Activated B cell treated with CpG ODN at 0.5 μM for 24 hours (primary cell): ENCODE results near the gene TRAP1. TPM values are rescaled to one million over a fixed set of nuclear protein-coding genes. Genes with fewer than 3 reads are reported as not detected.
"Not testable (repeated sequence)": the region's sequence is repeated elsewhere in the genome, so short reads cannot be mapped to it uniquely, and the experiment has no call there.

Experiments used
- ATAC-seq: fragments of 200-7000 bp; cut with Tn5 transposase; one replicate; pipeline ENCODE4 v1.10.0; 2021; ENCODE audit warnings: low read depth, mild to moderate bottlenecking, moderate library complexity
- CTCF ChIA-PET: fragments of 350-600 bp; sonication (Branson Sonifier 250); formaldehyde crosslinking; loops from one replicate; lab custom pipeline; 2021; ENCODE audit warnings: antibody characterized with exemption; lab: Charles Lee
- POLR2A ChIA-PET: fragments of 350-600 bp; sonication (Branson Sonifier 250); formaldehyde crosslinking; loops from one replicate; lab custom pipeline; 2021; ENCODE audit warnings: antibody characterized with exemption; lab: Charles Lee
- DNase-seq: peaks from one replicate; pipeline ENCODE4 v3.0.0; 2022
- H3K27ac Mint-ChIP-seq: one replicate; pipeline ENCODE4 v1.8.0; 2020; ENCODE audit warnings: mixed read lengths
- H3K27me3 Mint-ChIP-seq: one replicate; pipeline ENCODE4 v1.8.0; 2021; ENCODE audit warnings: mixed read lengths
- H3K36me3 Mint-ChIP-seq: one replicate; pipeline ENCODE4 v1.8.0; 2021; ENCODE audit warnings: low read depth, mixed read lengths
- H3K4me1 Mint-ChIP-seq: one replicate; pipeline ENCODE4 v1.8.0; 2021; ENCODE audit warnings: mixed read lengths
- H3K4me3 Mint-ChIP-seq: one replicate; pipeline ENCODE4 v1.8.0; 2020; ENCODE audit warnings: mild to moderate bottlenecking, mixed read lengths
- H3K9me3 Mint-ChIP-seq: one replicate; pipeline ENCODE4 v1.8.0; 2020; ENCODE audit warnings: mixed read lengths
- intact Hi-C: fragments of 100-400 bp; cut with micrococcal nuclease; formaldehyde crosslinking; loops from one replicate; pipeline ENCODE4 v1.15.1; 2024
- total RNA-seq: library from RNA; stranded (reverse); gene quantifications from 2 replicates; pipeline ENCODE4 v1.2.3, GENCODE V29; 2022
- TF ChIP-seq, protein P1 (sequence below): fragments of 200-600 bp; IDR thresholded peaks from one replicate; pipeline ENCODE4 v1.8.0; 2022; ENCODE audit warnings: antibody characterized with exemption, mild to moderate bottlenecking

The TRAP1 gene
- total RNA-seq, 1 donor from 2014 or later: 82.2 TPM

- H3K4me1 Mint-ChIP-seq: peaks cover 60% of the 10 kb centered on the region
- ATAC-seq: peak; percentile 85
These were observed 106.0 kb downstream of the TRAP1 start, which contains the start of gene SLX4 for GRCh38 chr16:3611146-3611975. SLX4 (minus strand) TSS chr16:3611606; CDS start chr16:3608964, 2,642 bp downstream.

DNA sequence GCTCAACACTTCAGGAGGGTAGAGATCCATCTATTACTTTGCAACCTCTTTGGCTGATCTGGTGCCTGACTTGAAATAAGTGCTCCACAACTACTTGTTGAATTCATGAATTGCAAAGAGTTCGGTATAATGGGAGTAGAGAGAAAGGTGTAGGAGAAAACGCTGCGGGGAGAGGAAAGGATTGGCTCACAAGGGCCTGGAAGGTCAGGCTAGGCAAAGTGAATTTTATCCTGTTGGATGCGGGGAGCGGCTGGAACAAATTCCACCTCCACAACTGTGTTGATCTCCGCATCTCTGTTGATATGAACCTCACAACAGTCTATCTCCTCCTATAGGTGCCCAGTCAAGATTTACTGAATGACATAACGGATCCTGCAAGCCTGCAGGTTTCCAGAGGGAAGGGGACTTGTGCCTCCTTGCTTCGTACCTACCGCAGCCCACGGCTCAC is 106.6 kb downstream of the TRAP1 start:
- Mint-ChIP-seq H3K4me3 (peak overlapping the region; percentile 100), H3K4me1 (peaks cover 61% of the 10 kb centered on the region), H3K27ac (peak overlapping the region; percentile 47), H3K27me3 (no peaks in the 10 kb centered on the region), H3K9me3 (no peaks in the 10 kb centered on the region), H3K36me3 (peaks cover 30% of the 10 kb centered on the region)
- intact Hi-C loops: loop anchor here (1.0 to 10.0 kb wide), 11 partner anchors 16 to 662 kb away; partner anchors contain the start of genes CREBBP, DNASE1, NLRC3 and TFAP4
- DNase-seq (no peak), ATAC-seq (no peak)
- POLR2A ChIA-PET: no interaction called here
- CTCF ChIA-PET: no interaction called here
- TF ChIP-seq, protein P1, sequence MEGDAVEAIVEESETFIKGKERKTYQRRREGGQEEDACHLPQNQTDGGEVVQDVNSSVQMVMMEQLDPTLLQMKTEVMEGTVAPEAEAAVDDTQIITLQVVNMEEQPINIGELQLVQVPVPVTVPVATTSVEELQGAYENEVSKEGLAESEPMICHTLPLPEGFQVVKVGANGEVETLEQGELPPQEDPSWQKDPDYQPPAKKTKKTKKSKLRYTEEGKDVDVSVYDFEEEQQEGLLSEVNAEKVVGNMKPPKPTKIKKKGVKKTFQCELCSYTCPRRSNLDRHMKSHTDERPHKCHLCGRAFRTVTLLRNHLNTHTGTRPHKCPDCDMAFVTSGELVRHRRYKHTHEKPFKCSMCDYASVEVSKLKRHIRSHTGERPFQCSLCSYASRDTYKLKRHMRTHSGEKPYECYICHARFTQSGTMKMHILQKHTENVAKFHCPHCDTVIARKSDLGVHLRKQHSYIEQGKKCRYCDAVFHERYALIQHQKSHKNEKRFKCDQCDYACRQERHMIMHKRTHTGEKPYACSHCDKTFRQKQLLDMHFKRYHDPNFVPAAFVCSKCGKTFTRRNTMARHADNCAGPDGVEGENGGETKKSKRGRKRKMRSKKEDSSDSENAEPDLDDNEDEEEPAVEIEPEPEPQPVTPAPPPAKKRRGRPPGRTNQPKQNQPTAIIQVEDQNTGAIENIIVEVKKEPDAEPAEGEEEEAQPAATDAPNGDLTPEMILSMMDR: no peak

More at GRCh38 chr16:3611146-3611975, 106.0 kb downstream of the TRAP1 start, which contains the start of gene SLX4:
- Mint-ChIP-seq H3K27me3 (no peaks in the 10 kb centered on the region), H3K36me3 (peaks cover 25% of the 10 kb centered on the region), H3K9me3 (no peaks in the 10 kb centered on the region), H3K27ac (peak within 1 kb of the TSS; percentile 96), H3K4me3 (peak within 1 kb of the TSS; percentile 100)
- POLR2A ChIA-PET: interaction anchor here (0.6 to 1.4 kb wide), 10 partner anchors 11 to 329 kb away, joined by 3 to 8 read pairs (median 4); partner anchors contain the start of gene TRAP1
- intact Hi-C loops: loop anchor here (1.0 to 10.0 kb wide), 11 partner anchors 15 to 661 kb away; partner anchors contain the start of genes CREBBP, DNASE1, NLRC3 and TFAP4
- CTCF ChIA-PET: interaction anchor here (0.9 kb wide), 1 partner anchor 85 kb away, joined by 3 read pairs; no protein-coding TSS in a partner anchor
- TF ChIP-seq, protein P1: no peak
- DNase-seq: peak; percentile 95

DNA sequence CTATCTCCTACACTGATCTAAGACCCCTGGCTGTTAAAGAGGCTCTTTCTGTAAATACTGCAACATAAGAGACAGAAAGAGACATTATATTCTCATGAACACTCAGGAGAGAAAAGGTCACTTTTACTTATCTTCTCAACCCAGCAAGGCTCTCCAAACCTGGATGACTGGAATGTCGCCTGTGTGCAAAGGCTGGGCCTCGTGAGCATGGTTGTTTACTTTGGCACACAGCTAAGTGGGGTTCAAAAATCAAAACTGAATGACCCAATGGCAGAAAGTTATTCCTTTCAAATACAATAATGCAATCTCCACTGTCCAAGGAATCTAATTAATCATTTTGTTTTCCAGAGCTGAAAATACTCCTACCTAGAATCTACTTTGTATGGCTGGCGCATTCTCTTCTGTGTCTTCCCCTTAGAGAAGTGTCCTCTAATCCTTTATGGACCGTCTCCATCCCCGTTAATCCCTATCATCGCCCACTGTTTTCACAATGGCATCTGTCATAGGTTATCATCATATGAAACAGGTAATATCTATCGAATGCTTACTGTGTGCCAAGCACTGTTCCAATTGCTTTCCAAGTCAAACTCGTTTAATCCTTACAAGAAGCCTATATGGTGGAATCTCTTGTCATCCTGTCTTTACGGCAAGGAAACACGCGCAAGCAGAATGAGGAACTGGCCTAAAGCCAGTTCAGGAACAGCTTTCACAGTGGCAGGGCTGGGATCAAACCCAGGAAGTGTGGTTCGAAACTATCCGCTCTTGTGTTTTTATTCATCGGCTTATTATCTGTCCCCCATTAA is 107.2 kb downstream of the TRAP1 start:
- ATAC-seq (no peak), DNase-seq (no peak)
- peaks cover 23% of the 10 kb centered on the region for H3K36me3 Mint-ChIP-seq
- H3K27me3 Mint-ChIP-seq: no peaks in the 10 kb centered on the region
- ChIA-PET CTCF (interaction anchor here (0.8 kb wide), 1 partner anchor 44 kb away, joined by 3 read pairs; the partner anchor contains the start of gene DNASE1), POLR2A (no interaction called here)
- H3K9me3 Mint-ChIP-seq: no peaks in the 10 kb centered on the region
- no peak overlapping the region for H3K27ac Mint-ChIP-seq
- H3K4me1 Mint-ChIP-seq: peaks cover 58% of the 10 kb centered on the region
- intact Hi-C loops: loop anchor here (2.0 to 10.0 kb wide), 7 partner anchors 23 to 662 kb away; partner anchors contain the start of genes CREBBP, NLRC3 and TFAP4
- TF ChIP-seq, protein P1: no peak
- peak overlapping the region; percentile 100 for H3K4me3 Mint-ChIP-seq

DNA sequence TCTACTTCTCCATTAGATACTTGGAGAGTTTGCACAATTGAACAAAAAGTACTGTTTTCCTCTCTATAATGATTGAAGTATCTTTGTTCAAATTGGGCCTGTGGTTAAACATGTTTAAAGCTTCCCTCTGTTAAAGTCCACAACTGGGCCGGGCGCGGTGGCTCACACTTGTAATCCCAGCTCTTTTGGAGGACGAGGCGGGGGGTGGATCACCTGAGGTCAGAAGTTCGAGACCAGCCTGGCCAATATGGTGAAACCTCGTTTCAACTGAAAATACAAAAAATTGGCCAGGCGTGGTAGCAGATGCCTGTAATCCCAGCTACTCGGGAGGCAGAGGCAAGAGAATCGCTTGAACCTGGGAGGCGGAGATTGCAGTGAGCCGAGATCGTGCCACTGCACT is 108.3 kb downstream of the TRAP1 start:
- POLR2A ChIA-PET, DNase-seq, H3K27me3 Mint-ChIP-seq, H3K27ac Mint-ChIP-seq, H3K4me3 Mint-ChIP-seq, ATAC-seq, intact Hi-C loops, CTCF ChIA-PET, H3K9me3 Mint-ChIP-seq: not testable (repeated sequence)
- H3K36me3 Mint-ChIP-seq: peaks cover 17% of the 10 kb centered on the region
- H3K4me1 Mint-ChIP-seq: peaks cover 54% of the 10 kb centered on the region

DNA sequence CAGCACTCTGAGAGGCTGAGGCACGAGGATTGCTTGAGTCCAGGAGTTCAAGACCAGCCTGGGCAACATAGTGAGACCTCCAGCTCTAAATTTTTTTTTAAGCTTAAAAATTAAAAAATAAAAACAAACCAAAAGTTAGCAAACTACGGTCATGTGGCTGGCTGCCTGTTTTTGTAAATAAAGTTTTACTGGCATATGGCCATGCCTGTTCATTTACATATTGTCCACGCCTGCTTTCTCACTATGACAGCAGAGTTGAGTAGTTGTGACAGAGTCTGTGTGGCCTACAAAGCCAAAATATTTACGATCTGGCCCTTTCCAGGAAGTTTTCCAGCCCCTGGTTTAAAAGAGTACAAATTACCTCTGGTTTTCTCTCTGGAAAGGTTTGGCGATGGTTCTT is 109.3 kb downstream of the TRAP1 start:
- ATAC-seq: no peak
- no peak for DNase-seq
- H3K4me1 Mint-ChIP-seq: peaks cover 48% of the 10 kb centered on the region
- peaks cover 20% of the 10 kb centered on the region for H3K36me3 Mint-ChIP-seq
- H3K27me3 Mint-ChIP-seq: no peaks in the 10 kb centered on the region
- TF ChIP-seq, protein P1: no peak
- CTCF ChIA-PET: no interaction called here
- intact Hi-C loops: no loop called here
- H3K27ac Mint-ChIP-seq: no peak overlapping the region
- H3K9me3 Mint-ChIP-seq: no peaks in the 10 kb centered on the region
- POLR2A ChIA-PET: interaction anchor here (0.6 to 1.6 kb wide), 2 partner anchors 30 to 39 kb away, joined by 5 to 8 read pairs; no protein-coding TSS in a partner anchor
- no peak overlapping the region for H3K4me3 Mint-ChIP-seq
